Fibroblast of villous mesenchyme (primary cell): ENCODE data around the gene INPPL1. TPM values are rescaled to one million over a fixed set of nuclear protein-coding genes. Genes with fewer than 3 reads are reported as not detected.
A peak's percentile ranks its signal among the peaks of the same experiment; 100 is the strongest.
"Not testable (repeated sequence)": the region's sequence is repeated elsewhere in the genome, so short reads cannot be mapped to it uniquely, and the experiment has no call there.

Experiments used
- DNase-seq: peaks from one replicate; pipeline ENCODE4 v3.0.0-alpha.2; 2010; ENCODE audit warnings: low read depth
- H3K4me3 ChIP-seq: 2 replicates; pipeline ENCODE4 v1.5.1; 2011; ENCODE audit warnings: low read depth, mild to moderate bottlenecking, low read length
- CTCF ChIP-seq: IDR thresholded peaks from 2 replicates; pipeline ENCODE4 v1.5.1; 2012; ENCODE audit warnings: low read depth, mild to moderate bottlenecking, low read length; ENCODE audit not compliant: insufficient read depth
- total RNA-seq: library from RNA; depleted of rRNA; stranded (reverse); fragments of >200 nt; gene quantifications from 2 replicates; pipeline ENCODE4 v1.2.3, GENCODE V29; 2012

Gene INPPL1
- total RNA-seq = 123 and 163 TPM in 2 replicates

GRCh38 chr11:72224564-72225410, at the start of gene INPPL1:
INPPL1 (plus strand) TSS chr11:72224767; CDS start chr11:72224985, 218 bp downstream.
- peak; percentile 45 for DNase-seq
- TF ChIP-seq CTCF = no peak

GRCh38 chr11:72177656-72178055, 46.9 kb upstream of the INPPL1 start:
- no peak for TF ChIP-seq CTCF
- no peak overlapping the region for H3K4me3 ChIP-seq
- no peak for DNase-seq

More at GRCh38 chr11:72224564-72225410, at the start of gene INPPL1:
- peak within 1 kb of the TSS; percentile 98 for H3K4me3 ChIP-seq

GRCh38 chr11:72179049-72179803, 45.3 kb upstream of the INPPL1 start:
- no peak for TF ChIP-seq CTCF
- no peak for DNase-seq
- no peak overlapping the region for H3K4me3 ChIP-seq

- TF ChIP-seq CTCF = no peak
- DNase-seq = no peak
Measured at GRCh38 chr11:72179804-72180396, 44.7 kb upstream of the INPPL1 start.

GRCh38 chr11:72180892-72181552, 43.5 kb upstream of the INPPL1 start:
- not testable (repeated sequence) for H3K4me3 ChIP-seq, DNase-seq

More at GRCh38 chr11:72179804-72180396, 44.7 kb upstream of the INPPL1 start:
- H3K4me3 ChIP-seq = no peak overlapping the region

- peak; percentile 25 for TF ChIP-seq CTCF
- not testable (repeated sequence) for DNase-seq, H3K4me3 ChIP-seq
Measured at GRCh38 chr11:72181553-72181958, 43.0 kb upstream of the INPPL1 start.
